CD14-positive monocyte (primary cell): Measurements from ENCODE around the gene ODR4. TPM values are rescaled to one million over a fixed set of nuclear protein-coding genes. Genes with fewer than 3 reads are reported as not detected.
A peak's percentile ranks its signal among the peaks of the same experiment; 100 is the strongest.
"Not testable (repeated sequence)": the region's sequence is repeated elsewhere in the genome, so short reads cannot be mapped to it uniquely, and the experiment has no call there.

ENCODE experiments used
- DNase-seq, 3 donors: peaks; one replicate each; pipeline ENCODE4 v3.0.0-alpha.2; 2011 to 2022
- H2AFZ ChIP-seq: 2 replicates; pipeline ENCODE4 v1.6.0; 2012; ENCODE audit warnings: mild to moderate bottlenecking, low read depth, low read length, inconsistent platforms; ENCODE audit not compliant: insufficient read depth, poor library complexity, severe bottlenecking
- H3K27ac ChIP-seq, 2 donors: 1 replicate in 1 of 2; 2 replicates in 1 of 2; pipeline ENCODE4 v1.5.1; 2012 to 2013; ENCODE audit warnings: low read length in 2 of 2, control low read depth in 1 of 2, inconsistent platforms in 1 of 2, low read depth in 1 of 2, mild to moderate bottlenecking in 1 of 2
- H3K27me3 ChIP-seq, 2 donors: one replicate each; pipeline versions ENCODE4 v1.6.0 to v1.6.1; 2011 to 2013; ENCODE audit warnings: low read length in 2 of 2; ENCODE audit not compliant: control insufficient read depth in 2 of 2, insufficient read depth in 2 of 2
- H3K36me3 ChIP-seq, 2 donors: replicated peaks in 1 of 2; 1 replicate in 1 of 2; 2 replicates in 1 of 2; pipeline versions ENCODE4 v1.5.1 to v1.6.1; 2012 to 2013; ENCODE audit warnings: low read length in 2 of 2, control low read depth in 1 of 2, inconsistent platforms in 1 of 2, mild to moderate bottlenecking in 1 of 2; ENCODE audit not compliant: insufficient read depth in 2 of 2, control insufficient read depth in 1 of 2
- H3K4me1 ChIP-seq, 2 donors: 1 replicate in 1 of 2; 2 replicates in 1 of 2; pipeline versions ENCODE4 v1.5.1 to v1.6.1; 2012 to 2013; ENCODE audit warnings: low read length in 2 of 2, control low read depth in 1 of 2, inconsistent platforms in 1 of 2, mild to moderate bottlenecking in 1 of 2, moderate library complexity in 1 of 2; ENCODE audit not compliant: insufficient read depth in 2 of 2, control insufficient read depth in 1 of 2
- H3K4me2 ChIP-seq: replicated peaks from 2 replicates; pipeline ENCODE3; 2012; ENCODE audit warnings: low read length, moderate library complexity, mild to moderate bottlenecking; ENCODE audit not compliant: poor library complexity, severe bottlenecking; ENCODE audit errors: extremely low read depth
- H3K4me3 ChIP-seq, 3 experiments: fragments of 200-600 bp in 1 of 3; sonication (generic) in 1 of 3; replicated peaks in 1 of 3; 1 replicate in 2 of 3; 2 replicates in 1 of 3; pipeline ENCODE4 v1.5.1; 2011 to 2013; ENCODE audit warnings: low read length in 3 of 3, mild to moderate bottlenecking in 3 of 3, control low read depth in 2 of 3, low read depth in 2 of 3, inconsistent platforms in 1 of 3, moderate library complexity in 1 of 3
- H3K79me2 ChIP-seq: 2 replicates; pipeline ENCODE4 v1.6.0; 2012; ENCODE audit warnings: mild to moderate bottlenecking, control low read depth, inconsistent platforms, low read length, moderate library complexity; ENCODE audit not compliant: insufficient read depth
- H3K9ac ChIP-seq: 2 replicates; pipeline ENCODE4 v1.6.0; 2017; ENCODE audit warnings: low read length, mild to moderate bottlenecking; ENCODE audit not compliant: insufficient read depth, poor library complexity, severe bottlenecking
- H3K9me3 ChIP-seq, 2 donors: replicated peaks in 1 of 2; 1 replicate in 1 of 2; 2 replicates in 1 of 2; pipeline versions ENCODE4 v1.5.1 to v1.6.1; 2012 to 2013; ENCODE audit warnings: low read length in 2 of 2, control low read depth in 1 of 2; ENCODE audit not compliant: control insufficient read depth in 1 of 2, insufficient read depth in 1 of 2
- H4K20me1 ChIP-seq: 2 replicates; pipeline ENCODE4 v1.6.0; 2012; ENCODE audit warnings: mild to moderate bottlenecking, low read length, control low read depth, moderate library complexity; ENCODE audit not compliant: insufficient read depth
- H3K27ac Mint-ChIP-seq, 7 donors: one replicate each; pipeline ENCODE4 v1.8.0; 2020; ENCODE audit warnings: mild to moderate bottlenecking in 7 of 7, mixed read lengths in 7 of 7, moderate library complexity in 6 of 7, inconsistent platforms in 2 of 7
- H3K27me3 Mint-ChIP-seq, 3 donors: one replicate each; pipeline ENCODE4 v1.8.0; 2021 to 2022; ENCODE audit warnings: low read depth in 3 of 3, mild to moderate bottlenecking in 3 of 3, mixed read lengths in 3 of 3, moderate library complexity in 3 of 3, inconsistent platforms in 1 of 3
- H3K36me3 Mint-ChIP-seq, 2 donors: one replicate each; pipeline ENCODE4 v1.8.0; 2020; ENCODE audit warnings: mixed read lengths in 2 of 2, inconsistent platforms in 1 of 2, mild to moderate bottlenecking in 1 of 2
- H3K4me1 Mint-ChIP-seq: one replicate; pipeline ENCODE4 v1.8.0; 2020; ENCODE audit warnings: mild to moderate bottlenecking, mixed read lengths
- H3K4me3 Mint-ChIP-seq, 2 donors: one replicate each; pipeline ENCODE4 v1.8.0; 2020; ENCODE audit warnings: mild to moderate bottlenecking in 2 of 2, mixed read lengths in 2 of 2, moderate library complexity in 1 of 2
- H3K9me3 Mint-ChIP-seq, 7 donors: one replicate each; pipeline ENCODE4 v1.8.0; 2020 to 2022; ENCODE audit warnings: mixed read lengths in 7 of 7, mild to moderate bottlenecking in 6 of 7, moderate library complexity in 6 of 7, inconsistent platforms in 2 of 7
- WGBS: methylation state at CpG from one replicate; pipeline ENCODE4 v1.1.5; 2013; ENCODE audit warnings: missing lambda C conversion rate; ENCODE audit not compliant: insufficient coverage; 5-methylcytosine and 5-hydroxymethylcytosine counted together
- intact Hi-C, 2 donors: fragments of 100-400 bp; cut with micrococcal nuclease; formaldehyde crosslinking; loops; one replicate each; pipeline versions ENCODE4 v1.15.0 to v1.15.1; 2023
- polyA plus RNA-seq, 3 donors: library from polyadenylated mRNA; depleted of rRNA in 1 of 3; unstranded in 2 of 3; stranded (reverse) in 1 of 3; fragments of 300-500 nt in 2 of 3; fragments of >200 nt in 1 of 3; fragmentation: Illumina TruSeq in 2 of 3; gene quantifications; 1 replicate in 2 of 3; 2 replicates in 1 of 3; pipeline ENCODE4 v1.2.3, GENCODE V29; 2012 to 2021
- TF ChIP-seq, protein P1 (sequence below): fragments of 200-600 bp; IDR thresholded peaks from one replicate; pipeline ENCODE4 v1.8.0; 2022; ENCODE audit warnings: antibody characterized with exemption, mild to moderate bottlenecking

Gene ODR4
- polyA plus RNA-seq, 3 donors: 6.4 to 10.1 (median 9.7) TPM

DNA sequence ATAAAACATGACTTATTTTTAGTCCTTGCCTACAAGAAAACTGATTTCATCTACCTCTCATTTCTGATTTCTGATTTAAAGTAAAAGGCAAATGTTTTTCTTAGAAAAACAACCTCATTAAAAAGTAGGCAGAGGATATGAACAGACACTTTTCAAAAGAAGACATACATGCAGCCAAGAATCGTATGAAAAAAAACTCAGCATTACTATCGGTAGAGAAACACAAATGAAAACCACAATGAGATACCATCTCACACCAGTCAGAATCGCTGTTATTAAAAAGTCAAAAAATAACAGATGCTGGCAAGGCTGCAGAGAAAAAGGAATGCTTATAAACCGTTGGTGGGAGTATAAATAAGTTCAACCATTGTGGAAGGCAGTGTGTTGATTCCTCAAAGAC lies 16.2 kb downstream of the ODR4 start:
- H3K9me3 Mint-ChIP-seq: no peaks in the 10 kb centered on the region
- no peak overlapping the region for H3K4me3 Mint-ChIP-seq
- peaks cover 81 to 95% of the 10 kb centered on the region in 2 donors for H3K36me3 ChIP-seq
- H3K9me3 ChIP-seq: no peaks in the 10 kb centered on the region
- H3K4me1 ChIP-seq: no peaks in the 10 kb centered on the region
- DNase-seq: no peak
- H3K79me2 ChIP-seq: no peaks in the 10 kb centered on the region
- no CpG with 5 or more reads among the region's 4 CpGs for WGBS
- no peak overlapping the region for H3K27ac Mint-ChIP-seq
- no peak overlapping the region for H2AFZ ChIP-seq
- H3K27ac ChIP-seq: no peak overlapping the region
- no peak overlapping the region for H3K4me3 ChIP-seq
- H3K4me1 Mint-ChIP-seq: no peaks in the 10 kb centered on the region
- no peaks in the 10 kb centered on the region for H3K27me3 ChIP-seq
- intact Hi-C loops: no loop called here
- TF ChIP-seq, protein P1, sequence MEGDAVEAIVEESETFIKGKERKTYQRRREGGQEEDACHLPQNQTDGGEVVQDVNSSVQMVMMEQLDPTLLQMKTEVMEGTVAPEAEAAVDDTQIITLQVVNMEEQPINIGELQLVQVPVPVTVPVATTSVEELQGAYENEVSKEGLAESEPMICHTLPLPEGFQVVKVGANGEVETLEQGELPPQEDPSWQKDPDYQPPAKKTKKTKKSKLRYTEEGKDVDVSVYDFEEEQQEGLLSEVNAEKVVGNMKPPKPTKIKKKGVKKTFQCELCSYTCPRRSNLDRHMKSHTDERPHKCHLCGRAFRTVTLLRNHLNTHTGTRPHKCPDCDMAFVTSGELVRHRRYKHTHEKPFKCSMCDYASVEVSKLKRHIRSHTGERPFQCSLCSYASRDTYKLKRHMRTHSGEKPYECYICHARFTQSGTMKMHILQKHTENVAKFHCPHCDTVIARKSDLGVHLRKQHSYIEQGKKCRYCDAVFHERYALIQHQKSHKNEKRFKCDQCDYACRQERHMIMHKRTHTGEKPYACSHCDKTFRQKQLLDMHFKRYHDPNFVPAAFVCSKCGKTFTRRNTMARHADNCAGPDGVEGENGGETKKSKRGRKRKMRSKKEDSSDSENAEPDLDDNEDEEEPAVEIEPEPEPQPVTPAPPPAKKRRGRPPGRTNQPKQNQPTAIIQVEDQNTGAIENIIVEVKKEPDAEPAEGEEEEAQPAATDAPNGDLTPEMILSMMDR: no peak
- H3K36me3 Mint-ChIP-seq: peaks cover 60 to 73% of the 10 kb centered on the region in 2 donors
- no peak overlapping the region for H3K9ac ChIP-seq
- no peaks in the 10 kb centered on the region for H4K20me1 ChIP-seq
- H3K27me3 Mint-ChIP-seq: no peaks in the 10 kb centered on the region
- no peak overlapping the region for H3K4me2 ChIP-seq

DNA sequence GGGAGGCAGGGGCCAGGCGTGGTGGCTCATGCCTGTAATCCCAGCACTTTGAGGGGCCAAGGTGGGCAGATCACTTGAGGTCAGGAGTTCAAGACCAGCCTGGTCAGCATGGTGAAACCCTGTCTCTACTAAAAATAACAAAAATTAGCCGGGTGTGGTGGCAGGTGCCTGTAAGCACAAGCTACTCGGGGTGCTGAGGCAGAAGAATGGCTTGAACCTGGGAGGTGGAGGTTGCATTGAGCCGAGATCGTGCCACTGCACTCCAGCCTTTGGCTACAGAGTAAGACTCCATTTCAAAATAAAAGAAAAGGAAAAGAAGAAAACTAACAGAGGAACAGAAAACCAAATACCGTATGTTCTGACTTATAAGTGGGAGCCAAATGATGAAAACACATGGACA lies 17.1 kb downstream of the ODR4 start:
- intact Hi-C loops, H3K9ac ChIP-seq, H3K9me3 Mint-ChIP-seq, H4K20me1 ChIP-seq, DNase-seq, H3K4me1 ChIP-seq, H3K79me2 ChIP-seq, H3K27me3 ChIP-seq, H2AFZ ChIP-seq, H3K9me3 ChIP-seq, H3K4me3 ChIP-seq, H3K4me3 Mint-ChIP-seq, H3K27me3 Mint-ChIP-seq, H3K4me2 ChIP-seq, H3K27ac ChIP-seq, H3K4me1 Mint-ChIP-seq: not testable (repeated sequence)
- Mint-ChIP-seq H3K27ac (peak overlapping the region in 1 of 7 donors; percentile 36), H3K36me3 (peaks cover 58 to 75% of the 10 kb centered on the region in 2 donors)
- peaks cover 83 to 95% of the 10 kb centered on the region in 2 donors for H3K36me3 ChIP-seq
- 90% methylated on average over 2 of the region's 6 CpGs for WGBS

- H3K9ac ChIP-seq, H3K4me1 Mint-ChIP-seq, H3K4me1 ChIP-seq, H3K4me3 ChIP-seq, H3K9me3 Mint-ChIP-seq, H3K27me3 ChIP-seq, H2AFZ ChIP-seq, H3K4me3 Mint-ChIP-seq, H3K4me2 ChIP-seq, H3K27ac ChIP-seq, H3K79me2 ChIP-seq, H3K27me3 Mint-ChIP-seq, H4K20me1 ChIP-seq, DNase-seq, H3K9me3 ChIP-seq: not testable (repeated sequence)
- 94% methylated on average over 2 of the region's 2 CpGs for WGBS
- H3K36me3 Mint-ChIP-seq: peaks cover 41 to 53% of the 10 kb centered on the region in 2 donors
- intact Hi-C loops: loop anchor here in 1 of 2 donors (10.0 kb wide), 1 partner anchor 583 kb away; no protein-coding TSS in a partner anchor
- H3K36me3 ChIP-seq: peaks cover 46 to 80% of the 10 kb centered on the region in 2 donors
- peak overlapping the region in 2 of 7 donors; percentile 32 to 37 for H3K27ac Mint-ChIP-seq
Observed at GRCh38 chr1:186401446-186401845, 25.8 kb downstream of the ODR4 start.
